Inferior parietal cortex (tissue), 1 donor: ENCODE results near the gene MAD1L1.
"Not testable (repeated sequence)": the region's sequence is repeated elsewhere in the genome, so short reads cannot be mapped to it uniquely, and the experiment has no call there.

Source experiments
- DNase-seq: peaks from one replicate; pipeline ENCODE4 v3.0.0-alpha.2; 2016; ENCODE audit errors: extremely low spot score

The MAD1L1 gene

DNA sequence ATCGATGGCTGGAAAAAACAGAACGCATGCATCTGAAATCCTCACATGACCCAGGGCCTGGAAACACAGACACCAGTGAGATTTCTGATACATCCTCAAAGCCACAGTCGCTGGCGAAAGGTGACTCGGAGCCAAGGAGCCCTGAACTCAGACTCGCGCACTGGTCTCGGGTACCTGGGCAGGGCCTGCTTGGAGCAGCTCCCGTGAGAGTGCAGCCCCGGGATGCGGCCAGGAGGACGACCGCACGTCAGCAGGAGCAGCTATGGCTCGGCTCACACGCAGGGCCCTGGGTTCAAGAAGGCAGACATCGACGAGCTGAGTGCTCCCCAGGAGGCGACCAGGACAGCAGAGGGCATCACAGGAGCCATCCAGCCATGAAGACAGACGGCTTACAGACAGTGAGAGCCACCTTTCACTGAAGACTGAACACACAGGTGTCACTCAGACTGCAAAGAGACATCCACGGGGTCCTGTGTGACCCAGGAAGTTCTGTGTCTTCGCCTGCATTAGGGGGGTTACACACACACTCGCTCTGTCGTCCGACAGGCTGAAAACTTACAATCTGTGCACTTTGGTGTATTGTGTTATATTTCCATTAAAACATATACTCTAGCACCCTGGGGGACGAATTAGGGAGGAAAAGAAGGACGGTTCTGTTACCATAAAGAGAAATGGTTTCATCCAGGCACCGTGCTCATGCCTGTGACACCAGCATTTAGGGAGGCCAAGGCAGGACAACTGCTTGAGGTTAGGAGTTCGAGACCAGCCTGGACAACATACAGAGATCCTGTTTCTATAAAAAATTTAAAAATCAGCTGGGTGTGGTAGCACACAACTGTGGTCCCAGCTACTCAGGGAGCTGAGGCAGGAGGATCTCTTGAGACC is 227.7 kb downstream of the MAD1L1 start:
- DNase-seq, result no peak

GRCh38 chr7:2003931-2004812 is 228.6 kb downstream of the MAD1L1 start:
- no peak for DNase-seq

DNA sequence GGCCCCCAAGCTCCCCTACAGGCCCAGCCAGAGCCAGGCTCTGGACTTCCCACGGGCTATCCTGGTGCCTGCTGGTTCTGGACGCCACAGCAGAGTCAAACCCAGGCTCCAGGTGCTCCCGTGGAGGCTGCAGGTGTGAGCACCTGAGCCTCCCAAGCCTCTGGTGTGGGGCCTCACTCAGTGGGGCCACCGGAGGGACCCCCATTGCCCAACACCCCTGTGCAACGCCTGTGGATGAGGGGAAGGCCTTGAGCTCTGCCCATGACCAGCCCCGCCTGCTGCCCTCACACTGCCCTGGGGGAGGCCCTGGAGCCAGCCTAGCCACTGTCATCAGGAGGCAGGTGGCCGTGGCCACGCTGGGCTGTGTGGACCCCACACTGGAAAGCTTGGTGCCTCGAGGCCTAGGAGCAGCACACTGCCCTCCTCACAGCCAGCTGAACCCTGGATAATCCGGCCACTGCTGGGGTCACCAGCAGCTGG is 229.3 kb downstream of the MAD1L1 start:
- no peak for DNase-seq

DNA sequence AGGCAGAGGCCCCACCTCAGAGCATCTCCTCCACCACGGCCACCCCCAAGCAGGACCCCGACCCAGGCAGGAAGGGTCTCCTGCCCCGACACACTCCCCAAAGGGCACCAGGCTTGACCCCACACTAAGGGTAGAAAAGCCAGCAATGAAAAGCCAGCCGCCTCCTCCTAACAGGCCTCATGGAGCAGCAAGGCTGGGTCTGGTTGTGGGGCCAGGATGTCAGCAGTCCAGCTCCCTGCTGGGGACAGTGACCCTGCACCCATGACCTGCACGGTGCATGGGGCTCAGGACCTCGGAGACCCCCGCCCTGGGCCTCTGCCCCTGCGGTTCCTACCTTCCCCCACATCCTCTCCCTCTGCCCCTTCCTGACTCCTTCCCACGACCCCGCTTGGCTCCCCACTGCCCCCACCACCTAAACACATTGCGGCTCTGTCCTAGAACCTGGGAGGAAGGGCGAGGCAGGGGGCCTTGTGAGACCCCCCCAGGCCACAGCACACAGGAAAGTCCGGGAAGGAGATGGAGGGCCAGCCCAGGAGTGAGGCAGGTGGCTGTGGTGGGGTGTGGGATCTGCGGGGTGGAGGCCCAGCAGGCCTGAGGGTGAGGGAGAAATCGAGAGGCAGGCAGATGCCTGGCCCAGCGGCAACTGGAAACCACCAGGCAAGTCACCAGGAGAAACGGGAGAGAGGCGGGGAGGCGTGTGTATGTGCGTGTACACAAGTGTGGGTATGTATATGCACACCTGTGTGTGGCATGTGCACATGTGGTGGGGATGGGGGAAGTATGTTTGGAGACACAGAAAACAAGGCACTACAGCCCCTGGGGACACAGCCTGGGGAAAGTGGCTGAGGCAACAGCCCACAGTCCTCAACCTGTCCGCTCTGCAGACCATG is 229.9 kb downstream of the MAD1L1 start:
- no peak for DNase-seq

GRCh38 chr7:2001601-2002442 is 230.9 kb downstream of the MAD1L1 start:
- DNase-seq, result no peak

- DNase-seq, result no peak
These were observed 231.9 kb downstream of the MAD1L1 start for GRCh38 chr7:2000746-2001321.

DNA sequence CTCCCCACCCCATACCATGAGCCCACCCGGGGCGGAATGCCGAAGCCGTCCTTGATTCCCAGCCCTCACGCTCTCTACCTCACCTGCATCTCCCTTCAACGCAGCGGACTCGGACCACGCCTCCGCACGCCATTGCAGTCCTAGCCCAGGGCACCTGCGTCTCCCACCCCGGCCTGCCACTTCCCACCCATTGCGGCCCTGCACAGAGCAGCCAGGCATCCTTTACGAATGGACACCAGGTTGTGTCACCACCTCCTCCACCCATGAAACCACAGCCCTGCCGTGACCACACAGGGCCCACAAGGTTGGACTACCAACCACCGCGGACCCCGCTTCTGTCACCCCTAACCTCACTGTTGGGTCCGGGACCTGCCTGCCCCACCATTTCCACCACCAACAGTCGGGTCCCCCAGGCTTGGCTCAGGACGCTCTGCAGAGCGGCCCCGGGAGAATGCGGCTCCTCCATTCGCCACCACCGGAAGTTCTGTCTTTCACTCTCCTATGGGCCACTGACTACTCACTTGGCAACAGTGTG is 232.5 kb downstream of the MAD1L1 start:
- DNase-seq, result no peak

- no peak for DNase-seq
These were observed 233.3 kb downstream of the MAD1L1 start for GRCh38 chr7:1999278-1999984.

DNA sequence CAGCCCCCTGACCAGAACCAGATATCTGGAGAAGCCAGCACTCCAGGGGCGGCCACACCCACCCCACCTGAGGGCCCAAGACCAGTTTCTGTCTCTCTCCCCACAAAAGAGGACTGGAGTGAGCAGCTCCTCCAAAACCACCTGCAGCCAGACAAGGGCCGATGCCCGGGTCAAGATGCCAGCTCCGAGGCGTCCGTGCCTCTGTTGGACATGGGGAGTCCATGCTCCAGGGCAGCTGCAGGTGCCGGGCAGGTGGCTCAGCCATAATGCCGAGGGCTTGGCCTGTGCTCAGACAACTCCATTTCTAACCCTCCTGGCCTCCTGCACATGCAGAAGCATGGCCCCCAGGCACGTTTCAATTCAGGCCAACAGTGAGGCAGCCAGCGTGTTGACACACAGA is 234.6 kb downstream of the MAD1L1 start:
- DNase-seq, result no peak

- no peak for DNase-seq
These were observed 235.1 kb downstream of the MAD1L1 start for GRCh38 chr7:1997537-1998076.

- DNase-seq, result no peak
These were observed 235.9 kb downstream of the MAD1L1 start for GRCh38 chr7:1996816-1997215.

DNA sequence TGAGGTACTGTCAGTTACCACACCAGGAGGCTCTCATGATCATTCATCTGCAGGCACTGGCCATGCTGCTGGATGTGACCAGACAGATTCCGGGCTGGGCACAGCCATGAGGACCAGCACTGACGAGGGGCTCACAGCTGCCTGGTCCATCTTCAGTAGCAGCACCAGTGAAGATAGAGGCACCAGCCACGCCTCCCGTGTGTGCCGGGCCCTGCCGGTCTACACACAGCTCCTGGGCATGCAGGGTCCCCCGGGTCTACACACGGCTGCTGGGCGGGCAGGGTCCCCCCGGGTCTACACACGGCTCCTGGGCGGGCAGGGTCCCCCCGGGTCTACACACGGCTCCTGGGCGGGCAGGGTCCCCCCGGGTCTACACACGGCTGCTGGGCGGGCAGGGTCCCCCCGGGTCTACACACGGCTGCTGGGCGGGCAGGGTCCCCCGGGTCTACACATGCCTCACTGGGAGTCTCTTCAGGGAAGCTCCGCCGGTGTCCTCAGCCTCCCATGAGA is 236.8 kb downstream of the MAD1L1 start:
- DNase-seq, result not testable (repeated sequence)

- no peak for DNase-seq
These were observed 237.3 kb downstream of the MAD1L1 start for GRCh38 chr7:1995426-1995825.

DNA sequence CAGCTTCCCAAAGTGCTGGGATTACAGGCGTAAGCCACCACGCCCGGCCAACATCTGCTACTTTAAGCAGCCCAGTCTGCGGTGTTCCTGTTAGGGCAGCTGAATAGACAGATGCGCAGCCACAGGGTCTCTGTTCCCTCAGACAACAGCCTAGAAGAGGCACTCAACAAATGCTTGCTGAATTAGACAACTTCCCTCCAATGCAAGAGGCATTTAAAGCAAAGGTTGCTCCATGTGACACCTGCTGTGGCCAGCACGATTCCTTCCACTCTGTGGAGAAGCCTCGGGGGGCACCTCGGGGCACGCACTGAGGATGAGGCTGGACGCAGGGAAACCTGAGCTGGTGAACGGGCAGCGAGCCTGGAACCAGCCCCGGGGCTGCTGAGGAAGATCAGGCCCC is 237.8 kb downstream of the MAD1L1 start:
- DNase-seq, result no peak

GRCh38 chr7:1993776-1994740 is 238.7 kb downstream of the MAD1L1 start:
- DNase-seq, result no peak

DNA sequence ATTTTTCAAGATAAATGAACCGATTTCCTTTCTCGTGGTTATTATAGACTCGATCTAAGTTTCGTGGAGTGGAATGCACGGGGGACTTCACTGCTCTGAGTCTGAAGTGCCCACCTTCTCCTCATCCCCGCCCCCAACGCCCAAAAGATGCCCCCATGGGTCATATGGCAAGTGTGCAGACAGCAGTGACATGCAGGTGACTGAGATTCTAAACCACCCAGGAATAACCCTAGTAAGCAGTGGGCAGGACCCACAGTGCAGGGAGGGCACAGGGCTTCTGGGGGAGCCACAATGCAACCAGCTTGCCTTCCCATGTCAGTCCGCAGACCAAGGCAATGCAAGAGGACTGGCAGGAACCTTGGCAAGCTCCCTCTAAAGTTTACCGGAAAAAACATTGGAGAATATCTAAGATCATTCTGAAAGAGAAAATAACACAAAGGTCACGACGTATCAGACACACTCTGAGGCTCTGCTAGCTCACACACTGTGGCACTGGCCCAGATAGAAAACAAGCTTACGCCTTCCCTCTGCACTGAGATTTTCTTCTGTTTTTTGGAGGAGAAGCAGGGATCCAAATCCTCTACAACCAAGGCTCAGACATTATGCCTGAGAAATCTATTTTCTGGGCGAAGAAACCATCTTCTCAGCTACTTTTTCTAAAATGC is 239.6 kb downstream of the MAD1L1 start:
- no peak for DNase-seq

DNA sequence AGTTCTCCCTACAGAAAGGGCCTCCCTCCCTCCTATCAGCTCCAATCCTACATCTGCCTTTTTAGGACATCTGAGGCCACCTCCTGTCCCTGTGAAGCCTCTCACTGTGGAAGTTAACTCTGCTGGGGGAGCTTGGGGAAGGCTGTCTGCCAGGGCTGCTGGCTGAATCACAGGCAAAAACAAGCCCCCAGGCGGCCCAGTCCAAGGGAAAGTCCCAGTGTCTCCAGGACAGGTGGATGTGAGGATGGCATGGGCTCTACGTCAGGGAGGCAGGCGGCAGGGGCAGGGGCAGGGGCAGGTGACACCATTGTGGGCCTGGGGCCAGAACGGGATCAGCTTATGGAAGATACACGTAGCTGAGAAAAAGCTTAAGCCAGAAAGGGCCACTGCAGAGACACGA is 240.2 kb downstream of the MAD1L1 start:
- DNase-seq, result no peak
